SK-N-SH treated with all-trans-retinoic acid at 6 μM for 48 hours (cell line): ENCODE data around the gene F2.

Experiments
- ATAC-seq: fragments of 200-7000 bp; cut with Tn5 transposase; 3 replicates; pipeline ENCODE4 v1.9.1; 2020; ENCODE audit warnings: mild to moderate bottlenecking, moderate library complexity
- ARNTL ChIP-seq: fragments of 450-650 bp; formaldehyde crosslinking; IDR thresholded peaks from 2 replicates; pipeline ENCODE4 v1.5.0; 2020; ENCODE audit warnings: low read depth, mild to moderate bottlenecking, moderate library complexity, borderline replicate concordance
- BACH2 ChIP-seq: fragments of 250-450 bp; sonication (Bioruptor Pico); IDR thresholded peaks from 2 replicates; pipeline ENCODE4 v1.9.0; 2021; ENCODE audit warnings: mild to moderate bottlenecking, borderline replicate concordance
- CREB5 ChIP-seq: fragments of 250-450 bp; sonication (Bioruptor Pico); IDR thresholded peaks from 2 replicates; pipeline ENCODE4 v1.5.1; 2020; ENCODE audit warnings: low read depth, mild to moderate bottlenecking, moderate library complexity
- CSDC2 ChIP-seq: fragments of 250-450 bp; sonication (Bioruptor Pico); IDR thresholded peaks from 2 replicates; pipeline ENCODE4 v1.5.0; 2020; ENCODE audit warnings: mild to moderate bottlenecking, moderate library complexity
- CSRNP3 ChIP-seq: fragments of 250-450 bp; sonication (Bioruptor Pico); IDR thresholded peaks from 2 replicates; pipeline ENCODE4 v1.5.1; 2021; ENCODE audit warnings: mild to moderate bottlenecking, moderate library complexity
- ESRRG ChIP-seq: fragments of 250-450 bp; sonication (Bioruptor Pico); IDR thresholded peaks from 2 replicates; pipeline ENCODE4 v1.6.1; 2021; ENCODE audit warnings: mild to moderate bottlenecking
- GLIS3 ChIP-seq: fragments of 250-450 bp; sonication (Bioruptor Pico); IDR thresholded peaks from 2 replicates; pipeline ENCODE4 v1.5.0; 2020; ENCODE audit warnings: mild to moderate bottlenecking, moderate library complexity
- ISL1 ChIP-seq: fragments of 250-450 bp; sonication (Bioruptor Pico); IDR thresholded peaks from 2 replicates; pipeline ENCODE4 v2.1.2; 2022; ENCODE audit warnings: mild to moderate bottlenecking, moderate library complexity
- OSR1 ChIP-seq: fragments of 250-450 bp; sonication (Bioruptor Pico); IDR thresholded peaks from 2 replicates; pipeline ENCODE4 v1.8.0; 2022; ENCODE audit warnings: moderate library complexity, mild to moderate bottlenecking, inconsistent platforms
- PATZ1 ChIP-seq: fragments of 250-450 bp; sonication (Bioruptor Pico); IDR thresholded peaks from 2 replicates; pipeline ENCODE4 v1.8.0; 2020; ENCODE audit warnings: mild to moderate bottlenecking, moderate library complexity, borderline replicate concordance
- PPARA ChIP-seq: fragments of 250-450 bp; sonication (Bioruptor Pico); IDR thresholded peaks from 2 replicates; pipeline ENCODE4 v1.5.0; 2020; ENCODE audit warnings: mild to moderate bottlenecking, borderline replicate concordance
- RARB ChIP-seq: fragments of 250-450 bp; sonication (Bioruptor Pico); IDR thresholded peaks from 2 replicates; pipeline ENCODE4 v1.8.0; 2021; ENCODE audit warnings: mild to moderate bottlenecking, moderate library complexity
- SNAI2 ChIP-seq: fragments of 250-450 bp; sonication (Bioruptor Pico); IDR thresholded peaks from 2 replicates; pipeline ENCODE4 v1.5.0; 2020; ENCODE audit warnings: mild to moderate bottlenecking, moderate library complexity
- TCF4 ChIP-seq: fragments of 250-450 bp; sonication (Bioruptor Pico); IDR thresholded peaks from 2 replicates; pipeline ENCODE4 v1.8.0; 2021; ENCODE audit warnings: mild to moderate bottlenecking, moderate library complexity, borderline replicate concordance
- ZC3H10 ChIP-seq: fragments of 250-450 bp; sonication (Bioruptor Pico); IDR thresholded peaks from 2 replicates; pipeline ENCODE4 v1.5.1; 2021; ENCODE audit warnings: mild to moderate bottlenecking, moderate library complexity
- ZFP3 ChIP-seq: fragments of 250-450 bp; sonication (Bioruptor Pico); IDR thresholded peaks from 2 replicates; pipeline ENCODE4 v1.5.0; 2020; ENCODE audit warnings: mild to moderate bottlenecking, moderate library complexity
- ZNF565 ChIP-seq: fragments of 450-650 bp; formaldehyde crosslinking; conservative IDR thresholded peaks from 2 replicates; pipeline ENCODE4 v1.5.0; 2020; ENCODE audit warnings: low read depth, mild to moderate bottlenecking, moderate library complexity
- ZNF70 ChIP-seq: fragments of 450-650 bp; formaldehyde crosslinking; IDR thresholded peaks from 2 replicates; pipeline ENCODE4 v1.5.0; 2020; ENCODE audit warnings: mild to moderate bottlenecking, moderate library complexity
- ZNF8 ChIP-seq: fragments of 450-650 bp; formaldehyde crosslinking; IDR thresholded peaks from 2 replicates; pipeline ENCODE4 v1.5.0; 2020; ENCODE audit warnings: mild to moderate bottlenecking, moderate library complexity

The F2 gene

GRCh38 chr11:46724088-46724487 lies 5.1 kb downstream of the F2 start:
- no peak for ATAC-seq
- TF ChIP-seq ZFP3 (CRISPR knock-in tag) (no peak), BACH2 (CRISPR knock-in tag) (no peak), ARNTL (CRISPR knock-in tag) (no peak), CSRNP3 (CRISPR knock-in tag) (no peak), ISL1 (CRISPR knock-in tag) (no peak), TCF4 (no peak), PATZ1 (CRISPR knock-in tag) (no peak), ZNF70 (CRISPR knock-in tag) (no peak), ESRRG (CRISPR knock-in tag) (no peak), ZC3H10 (no peak), ZNF565 (no peak), SNAI2 (no peak), GLIS3 (CRISPR knock-in tag) (no peak), OSR1 (CRISPR knock-in tag) (no peak), CSDC2 (CRISPR knock-in tag) (no peak)

- no peak for ATAC-seq
- TF ChIP-seq ISL1 (CRISPR knock-in tag) (no peak), ZNF565 (no peak), RARB (CRISPR knock-in tag) (no peak)
Observed at GRCh38 chr11:46725338-46726205, 6.6 kb downstream of the F2 start.

GRCh38 chr11:46726206-46726862 lies 7.3 kb downstream of the F2 start:
- TF ChIP-seq CREB5 = no peak
- no peak for TF ChIP-seq PATZ1 (CRISPR knock-in tag)
- TF ChIP-seq ZNF70 (CRISPR knock-in tag) = no peak
- no peak for TF ChIP-seq CSRNP3 (CRISPR knock-in tag)
- TF ChIP-seq ARNTL (CRISPR knock-in tag) = no peak
- TF ChIP-seq ZNF8 (CRISPR knock-in tag) = no peak
- no peak for TF ChIP-seq PPARA (CRISPR knock-in tag)
- TF ChIP-seq OSR1 (CRISPR knock-in tag) = no peak
- TF ChIP-seq CSDC2 (CRISPR knock-in tag) = no peak
- no peak for TF ChIP-seq ZNF565
- ATAC-seq = no peak
